Ectodermal cell (in vitro differentiated cells): ENCODE measurements around the gene LYSMD1.

Experiments used
- H3K27ac ChIP-seq: 2 replicates; pipeline ENCODE4 v1.7.0; 2013; ENCODE audit warnings: mild to moderate bottlenecking, low read depth, low read length; ENCODE audit not compliant: insufficient read depth, poor library complexity, severe bottlenecking
- H3K27me3 ChIP-seq: 2 replicates; pipeline ENCODE4 v1.7.0; 2013; ENCODE audit warnings: mild to moderate bottlenecking, low read length; ENCODE audit not compliant: insufficient read depth, control insufficient read depth, poor library complexity, severe bottlenecking
- H3K36me3 ChIP-seq: one replicate; pipeline ENCODE4 v1.7.0; 2013; ENCODE audit warnings: low read length; ENCODE audit not compliant: control insufficient read depth, insufficient read depth
- H3K4me1 ChIP-seq: one replicate; pipeline ENCODE4 v1.7.0; 2013; ENCODE audit warnings: low read length; ENCODE audit not compliant: control insufficient read depth, insufficient read depth
- H3K4me3 ChIP-seq: 2 replicates; pipeline ENCODE4 v1.7.0; 2013; ENCODE audit warnings: low read depth, low read length, control low read depth; ENCODE audit not compliant: insufficient read depth
- H3K9me3 ChIP-seq: 2 replicates; pipeline ENCODE4 v1.7.0; 2013; ENCODE audit warnings: mild to moderate bottlenecking, low read length, moderate library complexity; ENCODE audit not compliant: control insufficient read depth
- whole genome bisulfite sequencing, 2 experiments: methylation state at CpG; one replicate each; pipeline ENCODE4 v1.1.7; 2013; ENCODE audit warnings: missing lambda C conversion rate in 2 of 2; 5-methylcytosine and 5-hydroxymethylcytosine counted together

Gene LYSMD1

GRCh38 chr1:151128800-151129199, 36.9 kb downstream of the LYSMD1 start:
- no peak overlapping the region for H3K4me3 ChIP-seq
- H3K27me3 ChIP-seq, result peaks cover 32% of the 10 kb centered on the region
- H3K4me1 ChIP-seq, result peaks cover 11% of the 10 kb centered on the region
- no peaks in the 10 kb centered on the region for H3K9me3 ChIP-seq
- WGBS, 2 experiments, result 77 to 82% methylated on average over 6 of the region's 6 CpGs
- H3K36me3 ChIP-seq, result no peaks in the 10 kb centered on the region
- H3K27ac ChIP-seq, result no peak overlapping the region

DNA sequence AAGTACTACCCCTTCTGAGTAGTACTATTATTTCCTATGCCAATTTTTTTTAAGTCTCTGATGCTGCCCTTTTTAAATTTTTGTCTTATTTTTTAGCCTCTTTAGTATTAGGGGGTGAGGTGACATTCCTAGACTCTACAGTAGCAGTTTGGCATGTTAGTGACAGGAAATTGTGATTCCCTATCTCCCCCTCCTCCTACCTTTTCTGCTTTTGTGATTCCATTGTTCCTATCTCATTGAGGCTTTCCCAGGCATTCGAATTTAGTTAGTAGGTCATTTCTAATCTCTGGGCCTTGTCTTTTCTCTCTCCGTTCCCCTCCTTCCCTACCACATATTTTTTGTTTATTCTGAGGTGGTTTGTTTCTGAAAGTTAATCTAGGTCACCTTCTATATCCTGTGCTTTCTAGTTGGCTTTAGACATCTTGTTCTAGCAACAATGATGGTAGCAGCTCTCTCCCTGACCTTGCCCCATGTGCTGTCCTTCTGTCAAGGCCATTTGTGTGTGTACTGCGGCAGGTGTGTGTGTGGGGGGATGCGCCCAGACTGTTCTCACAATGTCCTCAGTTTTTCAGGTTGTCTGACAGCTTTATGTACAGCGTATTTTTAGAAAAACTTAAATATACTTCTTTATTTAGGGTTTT, 40.8 kb downstream of the LYSMD1 start:
- Histone ChIP-seq H3K36me3 (no peaks in the 10 kb centered on the region), H3K9me3 (no peaks in the 10 kb centered on the region)
- WGBS, 2 experiments, result 69 to 77% methylated on average over 3 to 5 of the region's 5 CpGs

GRCh38 chr1:151113877-151114276, 51.8 kb downstream of the LYSMD1 start:
- Histone ChIP-seq H3K27me3 (no peaks in the 10 kb centered on the region), H3K36me3 (no peaks in the 10 kb centered on the region), H3K9me3 (no peaks in the 10 kb centered on the region), H3K4me3 (no peak overlapping the region), H3K4me1 (no peaks in the 10 kb centered on the region), H3K27ac (no peak overlapping the region)
- 89 to 92% methylated on average over 5 of the region's 5 CpGs for WGBS, 2 experiments

More for the DNA sequence above, 40.8 kb downstream of the LYSMD1 start:
- no peak overlapping the region for H3K4me3 ChIP-seq
- no peak overlapping the region for H3K27ac ChIP-seq
- no peaks in the 10 kb centered on the region for H3K27me3 ChIP-seq
- no peaks in the 10 kb centered on the region for H3K4me1 ChIP-seq
